HEK293 (cell line): ENCODE data around the gene LMLN.
"Not testable (repeated sequence)": the region's sequence is repeated elsewhere in the genome, so short reads cannot be mapped to it uniquely, and the experiment has no call there.

ENCODE experiments used
- CTCF ChIA-PET: fragments of 350-600 bp; formaldehyde crosslinking; extraction: SDS; loops from one replicate; lab custom pipeline; 2021; ENCODE audit warnings: antibody characterized with exemption; lab: Yijun Ruan, JAX
- POLR2A ChIA-PET: fragments of 300-600 bp; formaldehyde crosslinking; extraction: SDS; loops from one replicate; lab custom pipeline; 2020; ENCODE audit warnings: antibody characterized with exemption, inconsistent platforms; lab: Yijun Ruan, JAX
- H3K27ac ChIP-seq: fragments of 200-500 bp; sonication (Bioruptor generic); 2 replicates; pipeline ENCODE4 v1.5.1; 2014; ENCODE audit warnings: low read depth, low read length, control low read depth, inconsistent platforms; ENCODE audit errors: extremely low read depth
- H3K36me3 ChIP-seq, 2 experiments: fragments of 200-500 bp in 1 of 2; sonication (Bioruptor generic) in 1 of 2; 1 replicate in 1 of 2; 2 replicates in 1 of 2; pipeline ENCODE4 v1.5.1; 2014 to 2017; ENCODE audit warnings: inconsistent platforms in 2 of 2, low read length in 2 of 2; ENCODE audit not compliant: control insufficient read depth in 2 of 2, insufficient read depth in 1 of 2
- H3K4me1 ChIP-seq: fragments of 200-500 bp; sonication (Bioruptor generic); 2 replicates; pipeline ENCODE4 v1.5.1; 2014; ENCODE audit warnings: mild to moderate bottlenecking, low read length, inconsistent platforms; ENCODE audit not compliant: control insufficient read depth, insufficient read depth
- H3K4me3 ChIP-seq: 2 replicates; pipeline ENCODE4 v1.5.1; 2011; ENCODE audit warnings: low read depth, mild to moderate bottlenecking, control low read depth, low read length, moderate library complexity
- H3K9me3 ChIP-seq: fragments of 200-500 bp; sonication (Bioruptor generic); 2 replicates; pipeline ENCODE4 v1.5.1; 2014; ENCODE audit warnings: low read depth, low read length, inconsistent platforms; ENCODE audit not compliant: control insufficient read depth, insufficient read depth
- HOXC10 ChIP-seq: sonication (generic); formaldehyde crosslinking; IDR thresholded peaks from 2 replicates; pipeline ENCODE4 v1.8.1; 2023; ENCODE audit warnings: mild to moderate bottlenecking, missing genetic modification reagents
- KLF8 ChIP-seq: fragments of 450-650 bp; formaldehyde crosslinking; IDR thresholded peaks from 2 replicates; pipeline ENCODE4 v1.5.1; 2016; ENCODE audit warnings: missing biosample characterization, missing genetic modification characterization
- KLF9 ChIP-seq: fragments of 450-650 bp; formaldehyde crosslinking; IDR thresholded peaks from 2 replicates; pipeline ENCODE4 v1.5.1; 2016; ENCODE audit warnings: missing biosample characterization, missing genetic modification characterization, low read depth
- SETDB1 ChIP-seq: IDR thresholded peaks from one replicate; pipeline ENCODE4 v1.6.1; 2017; ENCODE audit warnings: mild to moderate bottlenecking, low read length, moderate library complexity, mixed read lengths; ENCODE audit not compliant: insufficient read length
- ZBTB17 ChIP-seq: fragments of 450-650 bp; formaldehyde crosslinking; IDR thresholded peaks from 2 replicates; pipeline ENCODE4 v1.5.1; 2016; ENCODE audit warnings: missing biosample characterization, missing genetic modification characterization
- ZBTB21 ChIP-seq: fragments of 450-650 bp; formaldehyde crosslinking; IDR thresholded peaks from 2 replicates; pipeline ENCODE4 v1.5.1; 2017; ENCODE audit warnings: missing biosample characterization, missing genetic modification characterization
- ZNF114 ChIP-seq: fragments of 450-650 bp; formaldehyde crosslinking; IDR thresholded peaks from 2 replicates; pipeline ENCODE4 v1.5.0; 2017; ENCODE audit warnings: missing biosample characterization, missing genetic modification characterization
- ZNF140 ChIP-seq: fragments of 450-650 bp; formaldehyde crosslinking; IDR thresholded peaks from 2 replicates; pipeline ENCODE4 v1.5.1; 2016; ENCODE audit warnings: missing biosample characterization, missing genetic modification characterization
- ZNF2 ChIP-seq: fragments of 450-650 bp; formaldehyde crosslinking; IDR thresholded peaks from 2 replicates; pipeline ENCODE4 v1.5.1; 2016; ENCODE audit warnings: missing biosample characterization, missing genetic modification characterization
- ZNF214 ChIP-seq: fragments of 450-650 bp; formaldehyde crosslinking; IDR thresholded peaks from 2 replicates; pipeline ENCODE4 v1.5.1; 2017; ENCODE audit warnings: missing biosample characterization, mild to moderate bottlenecking, missing genetic modification characterization, borderline replicate concordance
- ZNF292 ChIP-seq: fragments of 450-650 bp; formaldehyde crosslinking; IDR thresholded peaks from 2 replicates; pipeline ENCODE4 v1.5.1; 2016; ENCODE audit warnings: low read depth, missing biosample characterization, missing genetic modification characterization, borderline replicate concordance
- ZNF335 ChIP-seq: fragments of 450-650 bp; formaldehyde crosslinking; conservative IDR thresholded peaks from 2 replicates; pipeline ENCODE4 v1.5.1; 2016; ENCODE audit warnings: missing biosample characterization, missing genetic modification characterization
- ZNF510 ChIP-seq: fragments of 450-650 bp; formaldehyde crosslinking; IDR thresholded peaks from 2 replicates; pipeline ENCODE4 v1.5.1; 2018; ENCODE audit warnings: mild to moderate bottlenecking, missing genetic modification characterization, missing biosample characterization; ENCODE audit not compliant: insufficient replicate concordance
- ZNF548 ChIP-seq: fragments of 450-650 bp; formaldehyde crosslinking; IDR thresholded peaks from 2 replicates; pipeline ENCODE4 v1.5.1; 2016; ENCODE audit warnings: missing biosample characterization, missing genetic modification characterization
- ZNF626 ChIP-seq: fragments of 450-650 bp; sonication (Bioruptor Pico); formaldehyde crosslinking; IDR thresholded peaks from 2 replicates; pipeline ENCODE4 v1.5.1; 2018; ENCODE audit warnings: missing biosample characterization, missing genetic modification characterization, inconsistent platforms
- TF ChIP-seq, protein P1 (sequence below): fragments of 450-650 bp; formaldehyde crosslinking; IDR thresholded peaks from 2 replicates; pipeline ENCODE4 v1.5.1; 2016; ENCODE audit warnings: missing biosample characterization, missing genetic modification characterization
- TF ChIP-seq, protein P2 (sequence below): fragments of 450-650 bp; formaldehyde crosslinking; conservative IDR thresholded peaks from 2 replicates; pipeline ENCODE4 v1.5.1; 2016; ENCODE audit warnings: low read depth, missing biosample characterization, missing genetic modification characterization
- TF ChIP-seq, protein P3 (sequence below): fragments of 450-650 bp; formaldehyde crosslinking; IDR thresholded peaks from 2 replicates; pipeline ENCODE4 v1.5.1; 2016; ENCODE audit warnings: missing biosample characterization, missing genetic modification characterization
- TF ChIP-seq, protein P4 (sequence below): fragments of 450-650 bp; formaldehyde crosslinking; IDR thresholded peaks from 2 replicates; pipeline ENCODE4 v1.5.1; 2016; ENCODE audit warnings: missing biosample characterization, missing genetic modification characterization

LMLN gene

DNA sequence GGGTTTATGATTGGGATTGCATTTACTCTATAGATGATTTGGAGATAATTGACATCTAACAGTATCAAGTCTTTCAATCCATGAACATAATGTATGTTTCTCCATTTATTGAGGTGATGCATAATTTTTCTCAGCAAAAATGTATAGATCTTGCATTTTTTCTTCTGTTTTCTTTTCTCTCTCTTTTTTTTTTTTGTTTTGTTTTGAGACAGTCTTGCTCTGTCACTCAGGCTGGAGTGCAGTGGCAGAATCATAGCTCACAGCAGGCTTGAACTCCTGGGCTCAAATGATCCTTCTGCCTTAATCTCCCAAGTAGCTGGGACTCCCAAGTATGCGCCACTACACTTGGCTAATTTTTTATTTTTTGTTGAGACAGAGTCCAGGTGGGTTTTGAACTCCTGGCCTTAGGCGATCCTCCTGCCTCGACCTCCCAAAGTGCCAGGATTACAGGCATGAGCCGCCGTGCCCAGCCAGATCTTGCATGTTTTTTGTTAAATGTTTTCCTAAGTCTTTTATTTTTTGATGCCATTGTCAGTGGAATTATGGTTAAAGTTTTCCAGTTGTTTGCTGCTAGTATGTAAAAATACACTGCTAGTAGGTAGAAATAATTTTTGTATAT lies 3.1 kb downstream of the LMLN start:
- H3K4me3 ChIP-seq = no peak overlapping the region
- H3K36me3 ChIP-seq = no peaks in the 10 kb centered on the region
- no peaks in the 10 kb centered on the region for H3K4me1 ChIP-seq
- CTCF ChIA-PET = interaction anchor here (0.7 kb wide), 2 partner anchors 19 to 556 kb away, joined by 3 read pairs; no protein-coding TSS in a partner anchor
- TF ChIP-seq SETDB1 (no peak), ZBTB17 (peak; percentile 39; the same call in 1 of the 2 replicates), ZNF510 (no peak)
- TF ChIP-seq, all 188 proteins: peak for 1
- no peak overlapping the region for H3K27ac ChIP-seq
- POLR2A ChIA-PET = no interaction called here
- H3K9me3 ChIP-seq = no peaks in the 10 kb centered on the region

DNA sequence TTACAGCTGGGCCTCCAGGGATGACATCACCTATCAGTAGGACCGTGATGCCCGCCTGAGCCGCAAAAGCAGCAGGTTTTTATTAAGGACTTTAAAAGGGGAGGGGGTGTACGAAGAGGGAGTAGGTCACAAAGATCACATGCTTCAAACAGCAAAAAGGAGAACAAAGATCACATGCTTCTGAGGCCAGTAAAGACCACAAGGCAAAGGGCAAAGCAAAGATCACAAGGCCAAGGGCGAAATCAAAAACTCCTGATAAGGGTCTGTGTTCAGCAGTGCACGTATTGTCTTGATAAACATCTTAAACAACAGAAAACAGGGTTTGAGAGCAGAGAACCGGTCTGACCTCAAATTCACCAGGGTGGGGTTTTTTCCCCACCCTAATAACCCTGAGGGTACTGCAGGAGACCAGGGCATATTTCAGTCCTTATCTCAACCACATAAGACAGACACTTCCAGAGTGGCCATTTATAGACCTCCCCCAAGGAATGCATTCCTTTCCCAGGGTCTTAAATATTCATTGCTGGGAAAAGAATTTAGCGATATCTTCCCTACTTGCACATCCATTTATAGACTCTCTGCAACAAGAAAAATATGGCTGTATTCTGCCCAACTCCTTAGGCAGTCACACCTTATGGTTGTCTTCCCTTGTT lies 7.4 kb downstream of the LMLN start:
- CTCF ChIA-PET = interaction anchor here (0.7 kb wide), 1 partner anchor 23 kb away, joined by 3 read pairs; no protein-coding TSS in a partner anchor
- H3K4me1 ChIP-seq, POLR2A ChIA-PET, H3K36me3 ChIP-seq, H3K4me3 ChIP-seq, H3K27ac ChIP-seq, H3K9me3 ChIP-seq: not testable (repeated sequence)
- peak; percentile 94 for TF ChIP-seq SETDB1
- 0 out of 2 replicates have a peak, but pooled peaks have one; percentile 57 for TF ChIP-seq ZNF626 (tag by site-specific recombination)

DNA sequence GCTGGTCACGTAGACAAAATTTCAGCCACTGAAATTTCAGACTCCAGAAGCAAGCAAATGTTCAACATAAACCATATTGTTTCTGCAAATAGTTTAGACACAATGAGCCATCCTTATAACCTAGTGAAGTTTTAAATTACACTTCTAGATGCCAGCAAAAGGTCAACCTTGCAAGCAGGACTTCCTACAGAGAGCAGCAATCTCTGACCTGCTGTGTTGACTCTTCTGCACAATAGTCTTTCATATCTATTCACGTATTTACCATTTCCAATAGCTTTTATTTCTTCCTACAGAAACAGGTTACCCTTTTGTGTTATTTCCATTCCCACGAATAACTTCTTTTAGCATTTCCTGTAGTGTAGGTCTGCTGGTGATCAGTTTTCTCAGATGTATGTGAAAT lies 10.6 kb downstream of the LMLN start:
- POLR2A ChIA-PET = no interaction called here
- TF ChIP-seq ZNF292 (tag by site-specific recombination) = no peak
- TF ChIP-seq ZNF548 (tag by site-specific recombination) = no peak
- TF ChIP-seq ZNF114 (tag by site-specific recombination) = no peak
- TF ChIP-seq ZNF140 (tag by site-specific recombination) = no peak
- no peak for TF ChIP-seq ZNF335 (tag by site-specific recombination)
- no peak for TF ChIP-seq ZNF2 (tag by site-specific recombination)
- TF ChIP-seq, protein P1, sequence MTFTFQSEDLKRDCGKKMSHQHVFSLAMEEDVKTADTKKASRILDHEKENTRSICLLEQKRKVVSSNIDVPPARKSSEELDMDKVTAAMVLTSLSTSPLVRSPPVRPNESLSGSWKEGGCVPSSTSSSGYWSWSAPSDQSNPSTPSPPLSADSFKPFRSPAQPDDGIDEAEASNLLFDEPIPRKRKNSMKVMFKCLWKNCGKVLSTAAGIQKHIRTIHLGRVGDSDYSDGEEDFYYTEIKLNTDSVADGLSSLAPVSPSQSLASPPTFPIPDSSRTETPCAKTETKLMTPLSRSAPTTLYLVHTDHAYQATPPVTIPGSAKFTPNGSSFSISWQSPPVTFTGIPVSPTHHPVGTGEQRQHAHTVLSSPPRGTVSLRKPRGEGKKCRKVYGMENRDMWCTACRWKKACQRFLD (tag by site-specific recombination) = no peak
- TF ChIP-seq, protein P2, sequence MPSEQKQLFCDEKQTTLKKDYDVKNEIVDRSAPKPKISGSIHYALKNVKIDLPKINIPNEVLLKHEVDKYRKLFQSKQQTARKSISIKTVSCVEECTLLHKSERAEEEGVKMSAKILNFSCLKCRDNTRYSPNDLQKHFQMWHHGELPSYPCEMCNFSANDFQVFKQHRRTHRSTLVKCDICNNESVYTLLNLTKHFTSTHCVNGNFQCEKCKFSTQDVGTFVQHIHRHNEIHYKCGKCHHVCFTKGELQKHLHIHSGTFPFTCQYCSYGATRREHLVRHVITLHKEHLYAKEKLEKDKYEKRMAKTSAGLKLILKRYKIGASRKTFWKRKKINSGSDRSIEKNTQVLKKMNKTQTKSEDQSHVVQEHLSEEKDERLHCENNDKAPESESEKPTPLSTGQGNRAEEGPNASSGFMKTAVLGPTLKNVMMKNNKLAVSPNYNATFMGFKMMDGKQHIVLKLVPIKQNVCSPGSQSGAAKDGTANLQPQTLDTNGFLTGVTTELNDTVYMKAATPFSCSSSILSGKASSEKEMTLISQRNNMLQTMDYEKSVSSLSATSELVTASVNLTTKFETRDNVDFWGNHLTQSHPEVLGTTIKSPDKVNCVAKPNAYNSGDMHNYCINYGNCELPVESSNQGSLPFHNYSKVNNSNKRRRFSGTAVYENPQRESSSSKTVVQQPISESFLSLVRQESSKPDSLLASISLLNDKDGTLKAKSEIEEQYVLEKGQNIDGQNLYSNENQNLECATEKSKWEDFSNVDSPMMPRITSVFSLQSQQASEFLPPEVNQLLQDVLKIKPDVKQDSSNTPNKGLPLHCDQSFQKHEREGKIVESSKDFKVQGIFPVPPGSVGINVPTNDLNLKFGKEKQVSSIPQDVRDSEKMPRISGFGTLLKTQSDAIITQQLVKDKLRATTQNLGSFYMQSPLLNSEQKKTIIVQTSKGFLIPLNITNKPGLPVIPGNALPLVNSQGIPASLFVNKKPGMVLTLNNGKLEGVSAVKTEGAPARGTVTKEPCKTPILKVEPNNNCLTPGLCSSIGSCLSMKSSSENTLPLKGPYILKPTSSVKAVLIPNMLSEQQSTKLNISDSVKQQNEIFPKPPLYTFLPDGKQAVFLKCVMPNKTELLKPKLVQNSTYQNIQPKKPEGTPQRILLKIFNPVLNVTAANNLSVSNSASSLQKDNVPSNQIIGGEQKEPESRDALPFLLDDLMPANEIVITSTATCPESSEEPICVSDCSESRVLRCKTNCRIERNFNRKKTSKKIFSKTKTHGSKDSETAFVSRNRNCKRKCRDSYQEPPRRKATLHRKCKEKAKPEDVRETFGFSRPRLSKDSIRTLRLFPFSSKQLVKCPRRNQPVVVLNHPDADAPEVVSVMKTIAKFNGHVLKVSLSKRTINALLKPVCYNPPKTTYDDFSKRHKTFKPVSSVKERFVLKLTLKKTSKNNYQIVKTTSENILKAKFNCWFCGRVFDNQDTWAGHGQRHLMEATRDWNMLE (tag by site-specific recombination) = no peak
- TF ChIP-seq, protein P3, sequence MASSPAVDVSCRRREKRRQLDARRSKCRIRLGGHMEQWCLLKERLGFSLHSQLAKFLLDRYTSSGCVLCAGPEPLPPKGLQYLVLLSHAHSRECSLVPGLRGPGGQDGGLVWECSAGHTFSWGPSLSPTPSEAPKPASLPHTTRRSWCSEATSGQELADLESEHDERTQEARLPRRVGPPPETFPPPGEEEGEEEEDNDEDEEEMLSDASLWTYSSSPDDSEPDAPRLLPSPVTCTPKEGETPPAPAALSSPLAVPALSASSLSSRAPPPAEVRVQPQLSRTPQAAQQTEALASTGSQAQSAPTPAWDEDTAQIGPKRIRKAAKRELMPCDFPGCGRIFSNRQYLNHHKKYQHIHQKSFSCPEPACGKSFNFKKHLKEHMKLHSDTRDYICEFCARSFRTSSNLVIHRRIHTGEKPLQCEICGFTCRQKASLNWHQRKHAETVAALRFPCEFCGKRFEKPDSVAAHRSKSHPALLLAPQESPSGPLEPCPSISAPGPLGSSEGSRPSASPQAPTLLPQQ (tag by site-specific recombination) = no peak
- TF ChIP-seq ZNF214 (tag by site-specific recombination) = no peak
- TF ChIP-seq ZBTB21 (tag by site-specific recombination) = no peak
- TF ChIP-seq KLF8 = no peak
- TF ChIP-seq HOXC10 (CRISPR knock-in tag) = no peak
- TF ChIP-seq KLF9 (tag by site-specific recombination) = no peak
- TF ChIP-seq, protein P4, sequence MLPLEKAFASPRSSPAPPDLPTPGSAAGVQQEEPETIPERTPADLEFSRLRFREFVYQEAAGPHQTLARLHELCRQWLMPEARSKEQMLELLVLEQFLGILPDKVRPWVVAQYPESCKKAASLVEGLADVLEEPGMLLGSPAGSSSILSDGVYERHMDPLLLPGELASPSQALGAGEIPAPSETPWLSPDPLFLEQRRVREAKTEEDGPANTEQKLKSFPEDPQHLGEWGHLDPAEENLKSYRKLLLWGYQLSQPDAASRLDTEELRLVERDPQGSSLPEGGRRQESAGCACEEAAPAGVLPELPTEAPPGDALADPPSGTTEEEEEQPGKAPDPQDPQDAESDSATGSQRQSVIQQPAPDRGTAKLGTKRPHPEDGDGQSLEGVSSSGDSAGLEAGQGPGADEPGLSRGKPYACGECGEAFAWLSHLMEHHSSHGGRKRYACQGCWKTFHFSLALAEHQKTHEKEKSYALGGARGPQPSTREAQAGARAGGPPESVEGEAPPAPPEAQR (tag by site-specific recombination) = no peak

More for the DNA sequence above, 10.6 kb downstream of the LMLN start:
- H3K4me1 ChIP-seq = no peaks in the 10 kb centered on the region
- H3K4me3 ChIP-seq = no peak overlapping the region
- H3K27ac ChIP-seq = no peak overlapping the region
- CTCF ChIA-PET = no interaction called here
- peaks cover 0 to 4% of the 10 kb centered on the region in 2 experiments; a peak in 1 of 3 replicates for H3K36me3 ChIP-seq
- no peaks in the 10 kb centered on the region for H3K9me3 ChIP-seq
